CD4-positive, alpha-beta T cell treated with Interleukin-17A for 1 hour (primary cell): ENCODE results near the gene LRRTM3.

Experiments used
- DNase-seq: peaks from one replicate; pipeline ENCODE4 v3.0.0-alpha.2; 2020

LRRTM3 gene

DNA sequence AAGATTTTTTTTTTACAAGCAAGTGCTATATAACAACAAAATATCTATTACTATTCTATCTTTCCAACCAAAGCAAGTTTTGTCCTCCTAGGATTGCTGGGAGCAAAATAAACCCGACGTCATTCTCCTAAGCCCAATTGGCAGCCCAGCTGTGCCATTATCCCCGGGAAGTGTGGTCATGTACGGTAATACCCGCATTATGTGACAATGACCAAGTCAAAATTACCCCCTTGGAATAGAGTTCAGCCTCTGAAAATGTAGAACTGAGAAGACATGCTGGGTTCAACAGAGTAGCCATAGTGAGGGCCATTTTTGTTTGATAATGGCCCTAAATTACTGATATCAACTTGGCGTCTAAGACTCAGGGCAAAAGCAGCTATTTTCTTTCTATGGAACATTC is 215.5 kb downstream of the LRRTM3 start:
- no peak for DNase-seq

DNA sequence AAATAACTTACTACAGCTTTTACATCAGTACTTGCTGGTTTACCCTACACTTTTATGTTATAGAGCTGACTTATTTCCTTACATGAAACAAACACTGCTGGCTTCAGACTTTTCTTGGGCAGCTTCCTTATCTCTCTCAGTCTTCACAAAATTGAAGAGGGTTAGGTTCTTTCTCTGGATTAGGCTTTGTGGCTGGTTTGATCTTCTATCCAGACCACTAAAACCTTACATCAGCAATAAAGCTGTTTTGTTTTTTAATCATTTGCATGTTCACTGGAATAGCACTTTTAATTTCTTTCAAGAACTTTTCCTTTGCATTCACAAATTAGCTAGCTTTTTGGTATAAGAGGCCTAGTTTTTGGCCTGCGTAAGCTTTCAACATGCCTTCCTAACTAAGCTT is 218.7 kb downstream of the LRRTM3 start:
- no peak for DNase-seq
